Activated CD4-positive, alpha-beta T cell treated with anti-CD3 and anti-CD28 coated beads for 36 hours (primary cell): ENCODE measurements around the gene ARMS2. TPM values are rescaled to one million over a fixed set of nuclear protein-coding genes. Genes with fewer than 3 reads are reported as not detected.

Source experiments
- ATAC-seq: fragments of 200-7000 bp; cut with Tn5 transposase; one replicate; pipeline ENCODE4 v1.10.0; 2021; ENCODE audit warnings: mild to moderate bottlenecking, moderate library complexity
- CTCF ChIA-PET: fragments of 350-600 bp; sonication (Branson Sonifier 250); formaldehyde crosslinking; loops from one replicate; lab custom pipeline; 2021; ENCODE audit warnings: antibody characterized with exemption; lab: Charles Lee
- POLR2A ChIA-PET: fragments of 350-600 bp; sonication (Branson Sonifier 250); formaldehyde crosslinking; loops from one replicate; lab custom pipeline; 2021; ENCODE audit warnings: antibody characterized with exemption, inconsistent platforms; lab: Charles Lee
- DNase-seq: peaks from one replicate; pipeline ENCODE4 v3.0.0-alpha.2; 2020
- H3K27ac Mint-ChIP-seq: one replicate; pipeline ENCODE4 v1.8.0; 2021; ENCODE audit warnings: mixed read lengths
- H3K27me3 Mint-ChIP-seq: one replicate; pipeline ENCODE4 v1.8.0; 2021; ENCODE audit warnings: mixed read lengths
- H3K36me3 Mint-ChIP-seq: one replicate; pipeline ENCODE4 v1.8.0; 2021; ENCODE audit warnings: low read depth, mixed read lengths
- H3K4me1 Mint-ChIP-seq: one replicate; pipeline ENCODE4 v1.8.0; 2021; ENCODE audit warnings: mixed read lengths
- H3K4me3 Mint-ChIP-seq: one replicate; pipeline ENCODE4 v1.8.0; 2021; ENCODE audit warnings: mild to moderate bottlenecking, moderate library complexity, mixed read lengths
- H3K9me3 Mint-ChIP-seq: one replicate; pipeline ENCODE4 v1.8.0; 2021; ENCODE audit warnings: low read depth, mixed read lengths
- intact Hi-C, 2 experiments: fragments of 100-400 bp; cut with DNase I in 1 of 2; cut with micrococcal nuclease in 1 of 2; formaldehyde crosslinking; loops; one replicate each; pipeline versions ENCODE4 v1.14.2 to v1.15.1; 2022 to 2024; cut with DNase I, micrococcal nuclease
- total RNA-seq, 2 experiments: library from RNA; stranded (reverse); gene quantifications; one replicate each; pipeline ENCODE4 v1.2.3, GENCODE V29; 2021

ARMS2 gene, protein sequence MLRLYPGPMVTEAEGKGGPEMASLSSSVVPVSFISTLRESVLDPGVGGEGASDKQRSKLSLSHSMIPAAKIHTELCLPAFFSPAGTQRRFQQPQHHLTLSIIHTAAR
- total RNA-seq = not detected

DNA sequence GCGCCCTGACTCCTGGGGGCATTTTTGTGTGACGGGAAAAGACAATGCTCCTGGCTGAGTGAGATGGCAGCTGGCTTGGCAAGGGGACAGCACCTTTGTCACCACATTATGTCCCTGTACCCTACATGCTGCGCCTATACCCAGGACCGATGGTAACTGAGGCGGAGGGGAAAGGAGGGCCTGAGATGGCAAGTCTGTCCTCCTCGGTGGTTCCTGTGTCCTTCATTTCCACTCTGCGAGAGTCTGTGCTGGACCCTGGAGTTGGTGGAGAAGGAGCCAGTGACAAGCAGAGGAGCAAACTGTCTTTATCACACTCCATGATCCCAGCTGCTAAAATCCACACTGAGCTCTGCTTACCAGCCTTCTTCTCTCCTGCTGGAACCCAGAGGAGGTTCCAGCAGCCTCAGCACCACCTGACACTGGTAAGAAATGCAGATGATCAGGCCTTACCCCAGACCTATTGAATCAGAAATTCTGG, at the start of gene ARMS2:
ARMS2 (plus strand) TSS at position 51 of the 478 bp plus-strand sequence; CDS start at position 126, 75 bp downstream.
- no peak within 1 kb of the TSS for H3K4me3 Mint-ChIP-seq
- no peak for ATAC-seq
- CTCF ChIA-PET = interaction anchor here (0.6 to 1.6 kb wide), 3 partner anchors 88 to 834 kb away, joined by 3 read pairs; no protein-coding TSS in a partner anchor
- no peak for DNase-seq
- POLR2A ChIA-PET = no interaction called here
- no peaks in the 10 kb centered on the region for H3K9me3 Mint-ChIP-seq
- H3K4me1 Mint-ChIP-seq = no peaks in the 10 kb centered on the region
- intact Hi-C loops = no loop called here
- no peak within 1 kb of the TSS for H3K27ac Mint-ChIP-seq
- no peaks in the 10 kb centered on the region for H3K36me3 Mint-ChIP-seq
- H3K27me3 Mint-ChIP-seq = peaks cover 25% of the 10 kb centered on the region

DNA sequence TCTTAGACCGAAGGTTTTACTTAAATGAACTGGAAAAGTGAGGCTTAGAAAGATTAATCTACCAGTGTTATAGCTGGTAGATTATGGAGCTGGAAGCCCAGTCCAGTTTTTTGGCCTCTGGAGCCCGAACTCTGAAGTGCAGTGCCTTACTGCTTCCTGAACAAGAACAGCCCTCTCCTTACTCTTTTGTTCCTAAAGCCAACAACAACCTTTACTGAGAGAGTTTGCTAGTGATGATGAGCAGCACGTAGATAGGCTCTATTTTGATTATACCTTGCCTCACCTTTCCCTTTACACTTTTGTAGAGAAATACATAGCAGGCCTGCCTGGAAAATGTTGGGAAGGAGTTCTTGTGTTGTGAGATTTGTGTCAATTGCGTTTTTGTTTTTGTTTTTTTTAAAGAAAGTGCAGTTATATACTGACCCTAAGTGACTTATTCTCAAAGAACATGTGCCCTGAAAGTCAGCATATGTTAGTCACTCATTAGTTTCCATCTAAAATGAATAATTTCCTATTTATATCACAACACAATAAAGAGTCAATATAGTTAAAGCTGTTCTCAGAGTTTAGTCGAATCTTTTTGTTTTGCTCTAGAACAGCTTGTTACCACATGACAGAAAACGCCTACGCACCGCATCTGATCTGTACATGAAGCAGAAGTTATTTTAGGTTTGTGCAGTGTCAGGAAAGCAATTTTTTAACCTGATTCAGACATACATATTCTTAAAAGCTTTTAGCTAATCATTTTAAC, 46.9 kb upstream of the ARMS2 start:
- Mint-ChIP-seq H3K4me1 (peaks cover 34% of the 10 kb centered on the region), H3K36me3 (peaks cover 20% of the 10 kb centered on the region), H3K27me3 (no peaks in the 10 kb centered on the region), H3K27ac (peak overlapping the region; percentile 71), H3K4me3 (no peak overlapping the region), H3K9me3 (no peaks in the 10 kb centered on the region)
- intact Hi-C loops = loop anchor here in 1 of 2 experiments (2.0 kb wide), 2 partner anchors 15 to 33 kb away; partner anchors contain the start of gene PLEKHA1
- ATAC-seq (peak; percentile 77), DNase-seq (peak; percentile 80)
- CTCF ChIA-PET = interaction anchor here (0.6 to 2.7 kb wide), 5 partner anchors 18 to 110 kb away, joined by 3 to 9 read pairs (median 4); partner anchors contain the start of gene PLEKHA1
- POLR2A ChIA-PET = interaction anchor here (1.1 kb wide), 1 partner anchor 33 kb away, joined by 3 read pairs; no protein-coding TSS in a partner anchor

DNA sequence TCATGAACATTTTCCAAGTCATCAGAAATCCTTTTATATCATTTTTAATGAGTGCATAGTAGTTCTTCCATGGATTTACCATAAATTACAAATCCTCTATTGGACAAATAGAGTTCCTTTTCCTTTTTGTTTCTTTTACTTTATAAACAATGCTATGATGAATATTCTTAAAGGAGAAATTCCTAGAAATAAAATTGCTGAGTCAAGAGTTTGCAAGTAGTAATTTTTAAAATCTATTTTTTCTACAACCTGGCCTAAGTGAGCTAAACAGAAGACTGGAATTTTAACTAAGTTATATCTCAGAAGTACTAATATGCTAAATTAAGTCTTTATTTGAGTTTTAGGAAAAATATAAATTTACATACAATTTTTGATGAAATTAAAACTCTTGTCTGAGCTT, 41.1 kb upstream of the ARMS2 start:
- POLR2A ChIA-PET = interaction anchor here (1.2 kb wide), 1 partner anchor 23 kb away, joined by 4 read pairs; no protein-coding TSS in a partner anchor
- Mint-ChIP-seq H3K36me3 (peaks cover 46% of the 10 kb centered on the region), H3K4me1 (peaks cover 47% of the 10 kb centered on the region), H3K9me3 (peaks cover 2% of the 10 kb centered on the region), H3K27me3 (no peaks in the 10 kb centered on the region), H3K4me3 (no peak overlapping the region), H3K27ac (no peak overlapping the region)
- ATAC-seq = no peak
- DNase-seq = no peak
- intact Hi-C loops = no loop called here
- CTCF ChIA-PET = interaction anchor here (1.0 to 1.6 kb wide), 3 partner anchors 9 to 133 kb away, joined by 3 read pairs; no protein-coding TSS in a partner anchor

DNA sequence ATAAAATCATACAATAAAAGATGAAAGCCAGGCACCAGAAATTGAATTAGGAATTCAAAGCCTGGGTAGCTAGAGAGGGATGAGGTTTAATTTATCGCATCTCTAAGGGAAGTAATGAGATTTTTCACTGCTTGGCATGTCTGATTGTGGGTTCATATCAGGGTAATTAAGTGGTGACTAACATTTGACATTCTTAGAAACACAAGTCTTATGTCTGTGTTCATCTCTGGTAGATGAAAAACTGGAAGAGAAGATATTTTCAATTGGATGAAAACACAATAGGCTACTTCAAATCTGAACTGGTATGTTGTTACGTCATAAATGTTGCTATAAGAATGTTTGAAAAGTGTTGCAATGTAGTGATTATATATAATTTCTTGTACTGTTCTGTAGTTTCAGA, 36.8 kb upstream of the ARMS2 start:
- intact Hi-C loops = loop anchor here in 1 of 2 experiments (5.0 kb wide), 1 partner anchor 40 kb away; no protein-coding TSS in a partner anchor
- Mint-ChIP-seq H3K36me3 (peaks cover 51% of the 10 kb centered on the region), H3K27ac (no peak overlapping the region), H3K27me3 (no peaks in the 10 kb centered on the region), H3K4me3 (no peak overlapping the region), H3K4me1 (peaks cover 76% of the 10 kb centered on the region), H3K9me3 (peaks cover 2% of the 10 kb centered on the region)
- DNase-seq = no peak
- POLR2A ChIA-PET = no interaction called here
- CTCF ChIA-PET = no interaction called here
- ATAC-seq = peak; percentile 32

DNA sequence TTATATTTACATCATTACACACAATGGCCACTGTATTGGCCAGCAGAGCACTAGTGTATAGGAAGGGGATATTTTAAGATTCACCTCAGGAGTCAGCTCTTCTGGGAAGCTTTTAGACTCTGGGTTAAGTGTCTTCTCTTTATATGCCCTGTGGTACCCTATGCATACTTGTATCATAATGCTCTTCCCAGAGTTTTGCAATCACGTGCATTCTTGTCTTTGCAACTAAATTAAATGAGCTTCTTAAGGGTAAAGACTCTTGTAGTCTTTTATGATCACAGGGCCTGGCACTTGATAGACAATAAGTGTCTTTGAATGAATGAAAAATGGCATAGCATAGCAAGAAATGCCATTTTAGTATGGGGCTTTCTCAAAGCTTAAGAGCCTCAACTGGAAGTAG, 35.4 kb upstream of the ARMS2 start:
- intact Hi-C loops = loop anchor here in 1 of 2 experiments (5.0 kb wide), 1 partner anchor 42 kb away; no protein-coding TSS in a partner anchor
- ATAC-seq (no peak), DNase-seq (no peak)
- H3K4me1 Mint-ChIP-seq = peaks cover 75% of the 10 kb centered on the region
- CTCF ChIA-PET = interaction anchor here (0.7 to 2.1 kb wide), 8 partner anchors 15 to 146 kb away, joined by 3 to 15 read pairs (median 5); no protein-coding TSS in a partner anchor
- H3K36me3 Mint-ChIP-seq = peaks cover 44% of the 10 kb centered on the region
- POLR2A ChIA-PET = no interaction called here
- no peak overlapping the region for H3K27ac Mint-ChIP-seq
- no peaks in the 10 kb centered on the region for H3K27me3 Mint-ChIP-seq
- H3K9me3 Mint-ChIP-seq = peaks cover 2% of the 10 kb centered on the region
- no peak overlapping the region for H3K4me3 Mint-ChIP-seq

DNA sequence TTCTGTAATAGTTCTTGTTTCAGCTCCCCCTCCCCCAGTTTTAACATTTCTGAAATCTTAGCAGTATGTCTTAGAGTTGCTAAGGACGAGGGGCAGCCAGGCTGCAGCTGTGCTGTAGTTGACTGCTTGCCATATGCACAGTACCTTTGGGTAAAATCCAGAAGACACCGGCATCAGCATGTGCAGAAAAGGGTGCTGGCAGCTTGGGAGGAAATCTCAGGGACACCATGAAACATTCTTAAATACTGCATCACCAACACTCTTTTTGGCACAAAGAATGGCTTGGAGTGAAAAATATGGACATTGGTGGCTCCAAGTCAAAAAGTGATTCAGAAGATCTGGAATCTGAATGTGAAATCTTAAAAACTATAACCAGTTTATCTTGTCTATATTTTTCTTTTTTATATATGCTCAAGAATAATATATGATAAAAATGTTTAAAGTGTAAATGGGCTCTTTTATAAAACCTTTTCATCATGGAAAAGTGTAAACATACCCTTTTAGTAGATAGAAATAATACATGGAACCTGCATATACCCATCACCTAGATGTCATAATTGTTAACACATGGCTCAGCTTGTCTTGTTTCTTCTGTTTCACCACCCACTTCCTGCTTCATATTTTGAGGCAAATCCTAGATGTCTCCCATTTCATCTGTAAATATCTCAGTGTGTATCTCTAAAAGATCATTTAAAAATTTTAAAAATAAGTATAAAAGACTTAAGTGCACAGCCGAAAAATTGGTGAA, 34.4 kb upstream of the ARMS2 start:
- intact Hi-C loops = loop anchor here (2.0 to 5.0 kb wide), 2 partner anchors 43 to 45 kb away; partner anchors contain the start of gene PLEKHA1 (in 1 of the 2)
- H3K36me3 Mint-ChIP-seq = peaks cover 38% of the 10 kb centered on the region
- H3K4me1 Mint-ChIP-seq = peaks cover 70% of the 10 kb centered on the region
- ATAC-seq = no peak
- ChIA-PET CTCF (interaction anchor here (0.6 to 2.1 kb wide), 8 partner anchors 14 to 146 kb away, joined by 3 to 15 read pairs (median 4); no protein-coding TSS in a partner anchor), POLR2A (no interaction called here)
- H3K27ac Mint-ChIP-seq = no peak overlapping the region
- no peak overlapping the region for H3K4me3 Mint-ChIP-seq
- DNase-seq = no peak
- peaks cover 2% of the 10 kb centered on the region for H3K9me3 Mint-ChIP-seq
- no peaks in the 10 kb centered on the region for H3K27me3 Mint-ChIP-seq

DNA sequence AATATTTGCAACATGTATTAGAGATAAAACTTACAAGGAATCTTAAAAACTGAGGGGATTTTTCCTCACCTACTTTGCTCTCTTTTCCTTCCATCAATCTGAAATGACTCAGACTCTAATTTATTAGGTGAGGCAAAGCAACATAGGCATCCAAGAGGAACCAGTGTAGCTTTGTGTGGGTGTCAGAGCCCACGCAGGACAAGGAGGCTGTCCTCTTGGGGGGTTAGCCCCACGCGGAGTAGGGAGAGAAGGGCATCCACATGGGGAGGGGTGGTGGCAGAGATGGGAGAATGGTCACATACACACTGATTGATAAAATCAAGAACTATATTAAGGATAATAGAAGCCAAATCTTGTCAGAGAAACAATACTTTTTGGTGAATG, 33.8 kb upstream of the ARMS2 start:
- Mint-ChIP-seq H3K36me3 (peaks cover 36% of the 10 kb centered on the region), H3K27ac (peak overlapping the region; percentile 16), H3K9me3 (peaks cover 2% of the 10 kb centered on the region), H3K4me3 (no peak overlapping the region), H3K4me1 (peaks cover 66% of the 10 kb centered on the region), H3K27me3 (no peaks in the 10 kb centered on the region)
- DNase-seq = no peak
- POLR2A ChIA-PET = no interaction called here
- CTCF ChIA-PET = interaction anchor here (2.1 kb wide), 1 partner anchor 13 kb away, joined by 15 read pairs; no protein-coding TSS in a partner anchor
- intact Hi-C loops = loop anchor here in 1 of 2 experiments (2.0 kb wide), 1 partner anchor 46 kb away; the partner anchor contains the start of gene PLEKHA1
- no peak for ATAC-seq

DNA sequence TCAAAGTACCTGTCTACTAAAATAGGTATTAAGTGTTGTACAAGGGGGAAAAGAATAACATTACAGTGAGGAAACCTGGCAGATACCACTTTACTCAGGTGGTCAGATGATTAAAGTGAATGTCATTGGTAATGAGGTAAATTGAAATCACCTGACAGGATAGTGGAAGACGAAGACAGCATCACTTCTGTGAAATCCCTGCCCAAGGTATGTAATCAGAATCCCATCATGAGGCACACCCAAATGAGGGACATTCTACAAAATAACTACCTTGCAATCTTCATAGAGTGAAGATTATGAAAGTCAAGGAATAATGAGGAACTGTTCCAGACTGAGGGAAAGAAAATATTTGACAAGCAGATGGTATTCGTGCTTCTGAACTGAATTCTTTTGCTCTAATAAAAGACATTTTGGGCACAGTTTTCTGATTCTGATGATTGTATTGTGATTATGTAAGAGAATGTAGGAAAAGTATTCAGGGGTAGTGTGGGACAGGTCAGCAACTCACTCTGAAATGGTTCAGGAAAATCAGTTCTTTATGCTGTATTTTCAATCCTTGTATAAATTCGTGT, 33.3 kb upstream of the ARMS2 start:
- CTCF ChIA-PET = interaction anchor here (1.5 kb wide), 1 partner anchor 14 kb away, joined by 4 read pairs; no protein-coding TSS in a partner anchor
- DNase-seq (no peak), ATAC-seq (no peak)
- Mint-ChIP-seq H3K36me3 (peaks cover 34% of the 10 kb centered on the region), H3K27ac (peak overlapping the region; percentile 16), H3K4me1 (peaks cover 61% of the 10 kb centered on the region), H3K9me3 (peaks cover 2% of the 10 kb centered on the region), H3K4me3 (no peak overlapping the region), H3K27me3 (no peaks in the 10 kb centered on the region)
- intact Hi-C loops = loop anchor here in 1 of 2 experiments (2.0 kb wide), 1 partner anchor 46 kb away; the partner anchor contains the start of gene PLEKHA1
- POLR2A ChIA-PET = no interaction called here

DNA sequence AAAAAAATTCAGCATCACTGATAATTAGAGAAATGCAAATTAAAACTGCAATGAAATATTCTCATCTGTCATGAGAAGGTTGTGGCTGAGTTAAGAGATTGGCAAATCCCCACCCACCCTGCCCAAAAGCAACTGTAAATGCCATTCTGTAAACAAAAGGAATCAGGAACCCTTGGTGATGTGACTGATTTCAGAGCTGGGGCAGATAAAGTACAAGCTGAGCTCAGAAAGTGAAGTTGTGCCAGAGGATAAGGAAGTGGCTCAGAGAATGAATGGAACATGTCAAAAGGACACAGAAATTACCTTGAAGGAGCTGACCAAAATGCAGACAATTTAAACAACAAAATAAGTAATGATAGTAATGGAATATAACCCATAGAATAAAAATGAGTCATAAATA, 32.7 kb upstream of the ARMS2 start:
- POLR2A ChIA-PET = no interaction called here
- Mint-ChIP-seq H3K4me3 (no peak overlapping the region), H3K27ac (no peak overlapping the region), H3K4me1 (peaks cover 57% of the 10 kb centered on the region), H3K36me3 (peaks cover 31% of the 10 kb centered on the region), H3K9me3 (peaks cover 2% of the 10 kb centered on the region), H3K27me3 (no peaks in the 10 kb centered on the region)
- DNase-seq = no peak
- intact Hi-C loops = loop anchor here in 1 of 2 experiments (2.0 kb wide), 1 partner anchor 47 kb away; the partner anchor contains the start of gene PLEKHA1
- no peak for ATAC-seq
- CTCF ChIA-PET = interaction anchor here (1.5 kb wide), 2 partner anchors 10 to 13 kb away, joined by 3 to 4 read pairs; no protein-coding TSS in a partner anchor

DNA sequence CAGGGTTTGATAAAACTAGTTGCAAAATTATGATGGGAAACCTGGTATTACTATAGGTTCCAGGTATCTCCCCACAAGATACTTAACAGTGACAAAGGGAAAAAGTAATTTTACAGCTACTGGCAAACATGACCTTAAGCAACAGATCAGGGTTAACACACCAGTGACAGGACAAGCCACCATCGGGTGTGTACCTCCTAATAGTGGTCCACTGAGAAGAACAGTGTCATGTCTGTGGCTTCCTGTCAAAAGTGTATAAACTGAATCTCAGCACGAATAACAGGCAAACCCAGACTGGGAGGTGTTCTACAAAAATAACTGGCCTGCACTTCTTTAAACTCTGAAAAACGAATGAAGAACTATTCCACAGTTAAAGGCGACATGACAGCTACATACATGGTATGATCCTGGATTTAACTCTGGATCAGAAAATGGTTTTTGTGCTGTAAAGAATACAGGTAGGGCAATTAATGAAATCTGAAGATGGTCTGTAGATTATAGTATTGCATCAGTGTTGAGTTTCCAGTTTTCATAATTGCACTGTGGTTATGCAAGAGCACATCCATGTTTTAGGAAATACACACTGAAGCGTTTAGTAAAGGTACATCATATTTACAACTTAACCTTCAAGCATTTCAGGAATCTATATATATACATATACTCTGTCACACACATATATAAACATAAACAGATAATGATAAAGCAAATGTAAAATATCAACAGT, 32.0 kb upstream of the ARMS2 start:
- no peaks in the 10 kb centered on the region for H3K9me3 Mint-ChIP-seq
- no peaks in the 10 kb centered on the region for H3K27me3 Mint-ChIP-seq
- intact Hi-C loops = no loop called here
- ATAC-seq (peak; percentile 69), DNase-seq (no peak)
- ChIA-PET POLR2A (no interaction called here), CTCF (interaction anchor here (1.5 kb wide), 2 partner anchors 9 to 12 kb away, joined by 3 to 4 read pairs; no protein-coding TSS in a partner anchor)
- H3K27ac Mint-ChIP-seq = peak overlapping the region; percentile 20
- H3K4me3 Mint-ChIP-seq = no peak overlapping the region
- peaks cover 31% of the 10 kb centered on the region for H3K36me3 Mint-ChIP-seq
- H3K4me1 Mint-ChIP-seq = peaks cover 57% of the 10 kb centered on the region
